GM15510 (cell line): ENCODE results near the gene NTM.

Experiments
- POLR2A ChIP-seq: IDR thresholded peaks from 3 replicates; pipeline ENCODE4 v1.6.1; 2011; ENCODE audit warnings: borderline replicate concordance; ENCODE audit not compliant: insufficient read length; ENCODE audit errors: extremely low read depth

NTM gene

GRCh38 chr11:131463649-131464425, 93.4 kb downstream of the NTM start:
- no peak for TF ChIP-seq POLR2A

GRCh38 chr11:131464461-131464860, 94.0 kb downstream of the NTM start:
- TF ChIP-seq POLR2A, result no peak

GRCh38 chr11:131465039-131465438, 94.6 kb downstream of the NTM start:
- no peak for TF ChIP-seq POLR2A

GRCh38 chr11:131465746-131466145, 95.3 kb downstream of the NTM start:
- TF ChIP-seq POLR2A, result no peak

- TF ChIP-seq POLR2A, result no peak
Observed at GRCh38 chr11:131467645-131468394, 97.4 kb downstream of the NTM start.

GRCh38 chr11:131468565-131468964, 98.2 kb downstream of the NTM start:
- TF ChIP-seq POLR2A, result no peak

GRCh38 chr11:131470216-131470925, 100.0 kb downstream of the NTM start:
- no peak for TF ChIP-seq POLR2A

- no peak for TF ChIP-seq POLR2A
Observed at GRCh38 chr11:131471976-131472375, 101.6 kb downstream of the NTM start.

- TF ChIP-seq POLR2A, result no peak
Observed at GRCh38 chr11:131474947-131475346, 104.5 kb downstream of the NTM start.

- TF ChIP-seq POLR2A, result no peak
Observed at GRCh38 chr11:131476266-131476665, 105.9 kb downstream of the NTM start.

- no peak for TF ChIP-seq POLR2A
Observed at GRCh38 chr11:131478341-131478740, 107.9 kb downstream of the NTM start.

GRCh38 chr11:131481303-131481702, 110.9 kb downstream of the NTM start:
- TF ChIP-seq POLR2A, result no peak

- TF ChIP-seq POLR2A, result no peak
Observed at GRCh38 chr11:131481971-131482370, 111.6 kb downstream of the NTM start.

GRCh38 chr11:131483453-131483852, 113.0 kb downstream of the NTM start:
- no peak for TF ChIP-seq POLR2A

GRCh38 chr11:131483877-131484276, 113.5 kb downstream of the NTM start:
- no peak for TF ChIP-seq POLR2A
